GM12878 (cell line): Measurements from ENCODE around the gene PTGFRN.

Experiments
- E2F8 ChIP-seq: fragments of 450-650 bp; IDR thresholded peaks from 2 replicates; pipeline ENCODE4 v1.6.1; 2018; ENCODE audit warnings: mild to moderate bottlenecking, low read depth, moderate library complexity; ENCODE audit not compliant: partially characterized antibody
- GABPA ChIP-seq: IDR thresholded peaks from 2 replicates; pipeline ENCODE4 v1.6.1; 2014; ENCODE audit warnings: antibody characterized with exemption, low read depth, mild to moderate bottlenecking, inconsistent platforms
- TF ChIP-seq, protein P1 (sequence below): IDR thresholded peaks from 2 replicates; pipeline ENCODE4 v1.6.1; 2012; ENCODE audit warnings: low read depth, low read length, improper control_type of control experiment
- TF ChIP-seq, protein P2 (sequence below): IDR thresholded peaks from 2 replicates; pipeline ENCODE4 v1.6.1; 2011; ENCODE audit warnings: mild to moderate bottlenecking, low read depth, low read length, moderate library complexity; ENCODE audit not compliant: insufficient replicate concordance

DNA sequence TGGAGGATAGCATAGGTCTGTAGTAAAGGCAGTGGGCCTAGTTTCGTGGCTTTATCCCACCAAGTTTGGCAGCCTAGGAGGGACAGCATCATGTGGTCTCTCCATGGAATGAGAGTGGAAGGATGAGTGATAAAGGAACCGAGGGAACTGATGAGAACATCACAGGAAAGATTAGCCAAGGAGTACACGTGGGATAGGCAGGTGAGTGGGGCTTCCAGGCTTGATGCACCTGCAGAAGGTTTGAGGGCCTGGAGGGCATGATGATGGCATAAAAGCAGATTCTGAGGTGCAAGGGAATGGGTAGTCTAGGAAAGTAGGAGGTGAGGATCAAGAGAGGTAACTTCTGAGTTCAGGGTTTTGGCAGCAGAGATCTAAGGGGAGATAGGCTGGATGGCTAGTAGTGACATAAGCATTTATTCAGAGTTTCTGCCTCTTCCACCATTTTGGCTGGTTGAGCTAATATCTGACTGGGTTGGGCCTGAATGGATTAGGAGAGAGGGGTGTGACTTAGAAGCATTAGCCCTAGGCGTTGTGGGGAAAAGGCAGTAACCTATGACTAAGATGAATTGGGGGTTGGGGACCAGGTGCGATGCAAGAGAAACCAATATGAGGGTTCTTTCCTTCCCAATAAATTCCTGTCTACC, 9.1 kb downstream of the PTGFRN start:
- TF ChIP-seq, protein P1, sequence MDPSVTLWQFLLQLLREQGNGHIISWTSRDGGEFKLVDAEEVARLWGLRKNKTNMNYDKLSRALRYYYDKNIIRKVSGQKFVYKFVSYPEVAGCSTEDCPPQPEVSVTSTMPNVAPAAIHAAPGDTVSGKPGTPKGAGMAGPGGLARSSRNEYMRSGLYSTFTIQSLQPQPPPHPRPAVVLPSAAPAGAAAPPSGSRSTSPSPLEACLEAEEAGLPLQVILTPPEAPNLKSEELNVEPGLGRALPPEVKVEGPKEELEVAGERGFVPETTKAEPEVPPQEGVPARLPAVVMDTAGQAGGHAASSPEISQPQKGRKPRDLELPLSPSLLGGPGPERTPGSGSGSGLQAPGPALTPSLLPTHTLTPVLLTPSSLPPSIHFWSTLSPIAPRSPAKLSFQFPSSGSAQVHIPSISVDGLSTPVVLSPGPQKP, result no peak
- TF ChIP-seq, protein P2, sequence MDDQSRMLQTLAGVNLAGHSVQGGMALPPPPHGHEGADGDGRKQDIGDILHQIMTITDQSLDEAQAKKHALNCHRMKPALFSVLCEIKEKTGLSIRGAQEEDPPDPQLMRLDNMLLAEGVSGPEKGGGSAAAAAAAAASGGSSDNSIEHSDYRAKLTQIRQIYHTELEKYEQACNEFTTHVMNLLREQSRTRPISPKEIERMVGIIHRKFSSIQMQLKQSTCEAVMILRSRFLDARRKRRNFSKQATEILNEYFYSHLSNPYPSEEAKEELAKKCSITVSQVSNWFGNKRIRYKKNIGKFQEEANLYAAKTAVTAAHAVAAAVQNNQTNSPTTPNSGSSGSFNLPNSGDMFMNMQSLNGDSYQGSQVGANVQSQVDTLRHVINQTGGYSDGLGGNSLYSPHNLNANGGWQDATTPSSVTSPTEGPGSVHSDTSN, result no peak
- TF ChIP-seq E2F8 (no peak), GABPA (no peak)
